Measurements from ENCODE around the gene IPO4.

The IPO4 gene

GRCh38 chr14:24194873-24195185 lies 6.2 kb upstream of the IPO4 start:
- no peak for DNase-seq (ENCODE audit: low read depth)

GRCh38 chr14:24194186-24194872 lies 5.7 kb upstream of the IPO4 start:
- DNase-seq (ENCODE audit: low read depth), result no peak

- no peak for DNase-seq (ENCODE audit: low read depth)
These were observed 4.3 kb upstream of the IPO4 start for GRCh38 chr14:24192933-24193332.

- no peak for DNase-seq (ENCODE audit: low read depth)
These were observed 1.8 kb upstream of the IPO4 start for GRCh38 chr14:24190416-24190815.

- DNase-seq (ENCODE audit: low read depth), result no peak
These were observed 844 bp upstream of the IPO4 start for GRCh38 chr14:24189460-24189859.

- no peak for DNase-seq (ENCODE audit: low read depth)
These were observed 401 bp upstream of the IPO4 start for GRCh38 chr14:24189059-24189375.

GRCh38 chr14:24187539-24187915 lies 1.1 kb downstream of the IPO4 start:
- DNase-seq (ENCODE audit: low read depth), result no peak

- DNase-seq (ENCODE audit: low read depth), result no peak
These were observed 1.6 kb downstream of the IPO4 start for GRCh38 chr14:24186831-24187538.

- no peak for DNase-seq (ENCODE audit: low read depth)
These were observed 2.9 kb downstream of the IPO4 start for GRCh38 chr14:24185741-24186140.

GRCh38 chr14:24185026-24185425 lies 3.6 kb downstream of the IPO4 start:
- DNase-seq (ENCODE audit: low read depth), result no peak

- DNase-seq (ENCODE audit: low read depth), result no peak
These were observed 4.3 kb downstream of the IPO4 start for GRCh38 chr14:24184104-24184970.

- DNase-seq (ENCODE audit: low read depth), result no peak
These were observed 5.6 kb downstream of the IPO4 start for GRCh38 chr14:24183014-24183481.

- DNase-seq (ENCODE audit: low read depth), result no peak
These were observed 6.3 kb downstream of the IPO4 start for GRCh38 chr14:24182110-24182882.

- DNase-seq (ENCODE audit: low read depth), result no peak
These were observed 7.1 kb downstream of the IPO4 start for GRCh38 chr14:24181371-24182077.

- peak; percentile 73 for DNase-seq (ENCODE audit: low read depth)
These were observed 8.4 kb downstream of the IPO4 start for GRCh38 chr14:24179961-24180796.

- no peak for DNase-seq (ENCODE audit: low read depth)
These were observed 9.2 kb downstream of the IPO4 start for GRCh38 chr14:24179294-24179960.

GRCh38 chr14:24178399-24179178 lies 10.0 kb downstream of the IPO4 start:
- DNase-seq (ENCODE audit: low read depth), result no peak

- no peak for DNase-seq (ENCODE audit: low read depth)
These were observed 10.7 kb downstream of the IPO4 start for GRCh38 chr14:24177891-24178290.

All from ELR (cell line).